Fibroblast of lung (primary cell): ENCODE results near the gene NACC1.

Experiments
- EZH2 ChIP-seq: IDR thresholded peaks from 2 replicates; pipeline ENCODE4 v1.5.1; 2012; ENCODE audit warnings: low read length, control low read depth, mild to moderate bottlenecking; ENCODE audit errors: missing control alignments
- TF ChIP-seq, protein P1 (sequence below), 2 donors: IDR thresholded peaks in 1 of 2; conservative IDR thresholded peaks in 1 of 2; 1 replicate in 1 of 2; 2 replicates in 1 of 2; pipeline ENCODE4 v1.5.1; 2011 to 2012; ENCODE audit warnings: low read length in 2 of 2, control low read depth in 1 of 2, inconsistent platforms in 1 of 2, low read depth in 1 of 2, mild to moderate bottlenecking in 1 of 2

DNA sequence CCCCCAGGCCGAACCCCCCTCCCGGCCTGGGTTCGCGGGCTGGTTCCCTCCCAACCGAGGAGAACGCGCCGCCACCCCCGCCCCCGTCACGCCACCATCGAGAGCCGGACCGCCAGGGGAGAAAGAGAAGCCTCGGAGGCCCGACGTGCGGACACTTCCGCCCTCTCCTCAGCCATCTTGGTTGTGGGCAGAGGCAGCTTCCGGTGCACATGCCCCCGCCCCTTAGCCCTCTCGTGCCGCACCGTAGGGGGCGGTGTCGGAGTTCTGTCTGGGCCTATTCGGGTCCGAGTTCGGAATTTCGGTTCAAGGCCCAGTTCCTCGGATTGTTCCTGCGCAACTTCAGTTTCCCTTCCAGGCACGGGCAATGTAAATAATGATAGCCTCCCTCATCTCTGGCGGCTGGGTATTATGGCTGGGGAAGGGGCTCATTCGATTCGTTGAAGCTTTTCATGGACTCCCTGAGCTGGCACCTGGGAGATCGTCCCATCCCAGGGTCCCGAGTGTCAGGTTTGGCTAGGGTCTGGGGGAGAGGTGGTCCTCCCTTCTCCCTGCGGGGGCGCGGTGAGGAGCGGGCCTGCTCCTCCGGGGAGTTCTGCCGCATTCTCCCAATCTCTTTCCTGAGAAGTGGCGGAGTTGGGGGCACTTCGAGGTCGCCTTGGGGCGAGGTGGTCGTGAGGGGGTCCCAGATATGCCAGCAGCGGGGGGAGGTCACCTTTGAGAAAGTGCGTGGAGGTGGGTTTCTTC is 32.3 kb downstream of the NACC1 start, which contains the start of the genes IER2 and STX10:
- TF ChIP-seq, protein P1, sequence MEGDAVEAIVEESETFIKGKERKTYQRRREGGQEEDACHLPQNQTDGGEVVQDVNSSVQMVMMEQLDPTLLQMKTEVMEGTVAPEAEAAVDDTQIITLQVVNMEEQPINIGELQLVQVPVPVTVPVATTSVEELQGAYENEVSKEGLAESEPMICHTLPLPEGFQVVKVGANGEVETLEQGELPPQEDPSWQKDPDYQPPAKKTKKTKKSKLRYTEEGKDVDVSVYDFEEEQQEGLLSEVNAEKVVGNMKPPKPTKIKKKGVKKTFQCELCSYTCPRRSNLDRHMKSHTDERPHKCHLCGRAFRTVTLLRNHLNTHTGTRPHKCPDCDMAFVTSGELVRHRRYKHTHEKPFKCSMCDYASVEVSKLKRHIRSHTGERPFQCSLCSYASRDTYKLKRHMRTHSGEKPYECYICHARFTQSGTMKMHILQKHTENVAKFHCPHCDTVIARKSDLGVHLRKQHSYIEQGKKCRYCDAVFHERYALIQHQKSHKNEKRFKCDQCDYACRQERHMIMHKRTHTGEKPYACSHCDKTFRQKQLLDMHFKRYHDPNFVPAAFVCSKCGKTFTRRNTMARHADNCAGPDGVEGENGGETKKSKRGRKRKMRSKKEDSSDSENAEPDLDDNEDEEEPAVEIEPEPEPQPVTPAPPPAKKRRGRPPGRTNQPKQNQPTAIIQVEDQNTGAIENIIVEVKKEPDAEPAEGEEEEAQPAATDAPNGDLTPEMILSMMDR (conservative IDR thresholded peaks at IDR 0.05 in 1 of 2, IDR thresholded peaks at IDR 0.05 in 1 of 2; ENCODE audit: low read depth in 1 of 2, low read length in 2 of 2): peak; percentile 51 to 62
- TF ChIP-seq EZH2: no peak
